GM19397 (cell line): ENCODE results near the gene CHRNA7.

Experiments used
- ATAC-seq: cut with Tn5 transposase; IDR thresholded peaks from one replicate; pipeline ENCODE4 v1.9.1; 2021; ENCODE audit warnings: mild to moderate bottlenecking, moderate library complexity; ENCODE audit not compliant: unreplicated experiment

Gene CHRNA7

DNA sequence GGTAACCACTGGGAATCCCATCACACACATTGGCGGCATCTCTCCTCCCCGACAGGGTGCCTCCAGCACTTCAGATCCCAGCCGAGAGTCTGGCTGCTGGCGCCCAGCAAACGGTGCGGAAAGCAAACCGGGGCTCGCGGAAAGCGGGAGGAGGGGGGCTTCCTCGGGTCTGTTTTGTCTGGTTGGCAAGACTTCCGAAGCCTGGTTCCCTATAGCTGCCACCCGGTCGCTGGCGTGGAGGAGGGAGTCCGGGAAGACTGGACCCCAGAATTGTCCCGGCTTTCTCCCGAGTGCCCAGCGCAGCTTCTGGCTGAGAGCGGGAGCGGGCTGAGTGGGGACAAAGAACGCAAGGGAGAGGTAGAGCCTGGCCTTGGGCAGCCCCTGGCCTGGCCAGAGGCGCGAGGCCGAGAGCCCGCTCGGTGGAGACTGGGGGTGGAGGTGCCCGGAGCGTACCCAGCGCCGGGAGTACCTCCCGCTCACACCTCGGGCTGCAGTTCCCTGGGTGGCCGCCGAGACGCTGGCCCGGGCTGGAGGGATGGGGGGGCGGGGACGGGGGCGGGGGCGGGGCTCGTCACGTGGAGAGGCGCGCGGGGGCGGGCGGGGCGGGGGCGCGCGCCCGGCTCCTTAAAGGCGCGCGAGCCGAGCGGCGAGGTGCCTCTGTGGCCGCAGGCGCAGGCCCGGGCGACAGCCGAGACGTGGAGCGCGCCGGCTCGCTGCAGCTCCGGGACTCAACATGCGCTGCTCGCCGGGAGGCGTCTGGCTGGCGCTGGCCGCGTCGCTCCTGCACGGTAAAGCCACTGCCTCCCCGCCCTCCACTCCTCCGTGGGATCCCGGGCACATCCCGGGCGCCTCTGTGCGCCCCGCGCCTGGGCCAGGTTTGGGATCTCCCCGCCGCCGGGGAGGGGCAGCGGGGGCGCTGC is at the start of gene CHRNA7:
Gene CHRNA7 (plus strand): TSS at position 654 of the 920 bp plus-strand sequence. CDS start 80 bp downstream, at position 734.
- peak; percentile 53 for ATAC-seq

DNA sequence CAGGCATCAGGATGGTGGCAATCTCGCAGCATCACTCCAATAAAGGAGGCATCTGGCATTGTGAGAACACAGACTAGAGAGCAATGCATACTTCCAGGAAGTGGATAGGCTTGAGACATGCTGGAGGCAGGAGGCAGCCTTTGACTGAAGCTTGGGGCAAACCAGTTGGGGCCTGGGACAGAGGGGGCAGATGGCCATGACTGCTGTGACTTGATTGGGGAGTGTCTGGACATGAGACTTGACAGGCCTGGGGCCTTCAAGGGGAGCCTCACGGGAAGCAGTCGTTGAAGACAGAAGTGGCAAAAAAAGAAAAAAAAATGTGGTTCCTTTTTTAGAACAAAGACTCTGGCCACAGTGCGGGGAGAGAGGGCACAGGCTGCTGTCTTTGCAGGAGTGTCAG is 44.7 kb upstream of the CHRNA7 start:
- no peak for ATAC-seq

DNA sequence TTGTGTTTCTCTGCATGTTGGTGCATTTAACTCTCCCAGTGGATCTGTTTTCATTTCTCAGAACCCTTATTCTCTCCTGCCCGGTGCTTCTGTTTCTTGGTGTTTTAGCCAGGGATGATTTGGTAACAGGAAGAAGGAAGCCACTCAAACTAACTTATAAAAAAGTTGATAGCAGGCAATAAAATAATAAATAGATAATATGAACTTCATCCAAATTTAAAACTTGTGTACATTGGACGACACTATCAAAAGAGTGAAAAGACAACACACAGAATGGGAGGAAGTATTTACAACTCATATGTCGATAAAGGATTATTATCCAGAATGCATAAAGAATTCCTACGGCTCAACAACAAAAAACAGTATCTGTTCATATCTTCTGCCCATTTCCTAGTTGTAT is 37.3 kb upstream of the CHRNA7 start:
- ATAC-seq, result no peak

DNA sequence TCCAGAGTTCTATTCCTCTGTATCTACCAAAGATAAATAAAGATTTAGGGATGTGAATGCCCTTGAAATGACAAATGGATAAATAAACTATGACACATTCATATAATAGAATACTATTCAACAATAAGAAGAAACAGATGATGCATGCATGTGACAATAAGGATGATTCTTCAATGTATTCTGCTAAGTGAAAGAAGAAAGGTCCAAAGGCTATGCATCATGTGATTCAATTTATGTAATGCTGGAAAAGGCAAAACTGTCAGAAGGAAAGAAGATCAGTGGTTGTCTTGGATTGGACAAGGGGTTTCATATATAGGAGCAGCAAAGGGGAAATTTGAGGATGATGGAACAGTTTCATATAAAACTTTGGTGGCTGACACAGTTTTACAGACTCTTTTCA is 32.6 kb upstream of the CHRNA7 start:
- no peak for ATAC-seq

DNA sequence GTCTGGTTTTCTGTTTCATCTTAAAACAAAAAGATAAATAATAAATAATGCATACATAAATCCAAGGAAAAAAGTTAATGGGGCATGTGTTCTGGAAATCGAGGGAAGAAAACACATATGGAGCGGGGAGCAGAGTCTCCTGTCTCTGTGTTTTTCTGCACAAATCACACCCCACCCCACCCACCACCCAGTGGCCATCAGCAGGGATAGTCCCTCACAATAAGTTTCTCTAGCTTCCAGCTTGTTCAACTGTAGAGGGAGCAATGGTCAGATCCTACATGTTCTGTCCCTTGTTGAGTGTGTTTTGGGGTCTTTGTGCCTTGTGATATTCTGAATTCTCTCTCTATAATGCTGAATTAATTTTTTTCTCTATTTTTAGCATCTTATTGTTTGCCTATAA is 26.8 kb upstream of the CHRNA7 start:
- no peak for ATAC-seq

DNA sequence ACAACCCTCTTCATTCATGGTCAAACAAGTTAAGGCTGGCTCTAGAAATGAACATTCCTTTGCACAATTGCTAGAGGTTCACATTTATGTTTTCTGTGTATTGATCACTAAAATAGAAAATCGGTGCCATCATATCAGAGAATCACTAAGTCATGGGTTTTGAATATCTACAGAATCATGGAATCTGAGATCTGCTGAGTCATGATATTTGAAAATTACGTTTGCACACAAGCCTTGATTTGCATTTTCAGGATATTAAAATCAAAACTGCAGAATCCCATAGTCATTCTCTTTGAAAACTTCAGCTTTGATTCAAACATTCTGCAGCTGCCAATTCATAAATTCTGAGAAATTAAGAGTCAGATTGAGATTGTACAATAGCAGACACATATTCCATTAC is 26.1 kb upstream of the CHRNA7 start:
- no peak for ATAC-seq

DNA sequence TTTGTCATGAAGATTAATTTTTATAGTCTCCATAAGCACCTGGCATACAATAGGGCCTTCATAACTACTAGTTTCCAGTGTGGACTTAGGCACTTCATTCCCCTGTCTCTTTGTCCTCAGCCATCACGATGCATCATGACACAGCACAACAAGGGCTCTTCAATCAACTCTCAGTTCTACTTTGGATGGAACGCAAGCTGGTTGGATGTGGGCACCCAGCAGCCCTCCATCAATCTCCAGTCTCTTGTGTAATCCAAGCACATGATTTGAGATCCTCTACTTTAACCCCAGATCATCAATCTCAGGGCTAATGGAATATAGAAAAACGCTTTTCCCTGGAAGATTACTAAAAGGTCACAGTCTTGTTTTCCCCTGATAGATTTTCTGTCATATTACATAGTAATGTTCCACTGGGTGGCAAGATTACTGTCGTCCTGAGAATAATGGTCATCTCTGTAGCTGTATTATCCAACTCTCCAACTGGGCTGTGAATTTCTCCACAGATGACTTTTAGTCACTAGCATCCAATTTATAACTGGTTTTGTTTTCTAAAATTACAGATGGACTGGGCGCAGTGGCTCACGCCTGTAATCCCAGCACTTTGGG is 22.9 kb upstream of the CHRNA7 start:
- no peak for ATAC-seq

DNA sequence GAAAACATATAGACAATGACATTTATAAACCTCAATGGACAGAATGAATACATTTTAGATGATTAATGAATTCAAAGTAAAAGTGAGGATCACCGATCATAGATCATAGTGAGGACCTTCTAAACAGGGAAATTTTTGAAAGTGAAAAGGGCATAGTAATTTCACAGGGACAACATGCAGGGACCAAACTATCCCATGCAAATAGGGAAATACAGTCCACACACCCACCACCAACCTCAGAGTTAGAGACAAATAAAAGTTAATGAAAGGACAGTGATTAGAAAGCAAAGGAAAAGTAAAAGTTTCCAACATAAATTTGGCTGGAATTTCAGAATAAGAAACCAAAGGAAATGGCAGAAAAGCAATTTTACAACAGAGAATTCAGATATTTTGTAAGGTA is 15.4 kb upstream of the CHRNA7 start:
- no peak for ATAC-seq

DNA sequence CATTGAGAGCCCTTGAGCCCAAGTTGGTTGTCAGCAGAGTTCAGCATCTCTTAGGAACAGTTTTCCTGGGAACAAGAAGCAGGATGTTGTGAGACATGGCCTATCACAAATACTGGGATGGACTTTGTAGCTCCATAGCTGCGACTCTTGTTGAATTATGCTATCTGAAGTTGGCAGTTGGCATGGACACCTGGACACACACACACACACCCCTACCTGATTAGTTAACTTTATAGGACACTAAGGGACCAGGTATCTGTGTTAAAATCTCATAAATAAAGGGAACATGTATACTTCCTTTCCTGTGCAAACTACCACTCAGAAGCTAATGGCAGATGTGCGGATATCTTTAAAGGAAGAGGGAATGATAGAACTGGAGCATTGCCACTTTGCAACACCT is 10.2 kb upstream of the CHRNA7 start:
- ATAC-seq, result no peak

DNA sequence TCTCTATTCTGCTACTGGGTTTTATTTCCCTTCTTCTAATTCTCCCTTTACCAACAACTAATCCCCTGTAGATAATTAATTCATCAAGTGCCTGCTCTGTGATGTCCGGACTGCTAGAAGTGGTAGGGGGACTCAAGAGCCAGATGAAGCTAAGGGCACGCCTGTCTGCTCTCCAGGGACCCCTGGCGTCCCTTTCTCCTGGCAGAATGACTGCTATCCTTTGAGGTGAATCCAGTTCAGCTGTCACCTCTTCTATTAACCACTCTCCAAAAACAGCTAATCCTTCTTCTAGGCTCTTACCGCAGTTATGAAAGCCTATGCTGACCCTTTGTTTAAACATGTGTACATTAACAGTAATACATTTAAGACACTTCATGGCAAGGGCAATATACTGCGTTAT is 1.4 kb upstream of the CHRNA7 start:
- ATAC-seq, result no peak

DNA sequence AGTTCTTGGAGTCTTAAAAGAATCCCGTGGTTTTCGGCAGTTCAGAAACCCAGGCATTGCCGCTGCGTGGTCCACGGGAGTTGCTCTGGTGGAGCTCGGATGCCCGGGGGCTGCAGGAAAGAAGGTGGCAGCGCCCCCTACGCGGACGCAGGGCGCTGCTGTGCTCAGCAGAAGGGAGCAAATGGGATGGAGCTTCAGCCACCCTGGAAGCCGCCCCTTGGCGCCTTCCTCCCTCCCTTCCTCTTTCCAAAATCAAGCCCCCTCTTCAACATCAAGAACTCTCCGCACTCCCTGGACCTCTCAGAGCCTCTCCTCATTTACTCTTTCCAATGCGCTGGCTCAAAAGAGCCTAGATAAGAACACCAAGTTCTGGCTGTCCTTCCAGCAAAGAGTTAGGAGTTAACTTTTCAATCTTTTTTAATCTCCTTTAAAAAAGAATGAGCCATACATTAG is 880 bp upstream of the CHRNA7 start:
- no peak for ATAC-seq

DNA sequence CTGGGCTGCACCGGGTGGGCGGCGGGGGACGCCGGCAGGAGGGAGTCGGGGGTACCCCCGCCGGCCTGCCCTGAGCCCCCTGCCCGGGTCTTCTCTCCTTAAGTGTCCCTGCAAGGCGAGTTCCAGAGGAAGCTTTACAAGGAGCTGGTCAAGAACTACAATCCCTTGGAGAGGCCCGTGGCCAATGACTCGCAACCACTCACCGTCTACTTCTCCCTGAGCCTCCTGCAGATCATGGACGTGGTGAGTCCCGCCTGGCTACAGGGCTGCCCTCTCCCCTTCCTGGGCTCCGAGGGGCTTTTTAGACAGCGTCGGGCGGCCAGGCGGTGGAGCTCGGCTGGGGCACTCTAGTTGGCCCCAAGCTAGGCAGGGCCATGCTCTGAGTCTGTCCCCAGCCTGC is 480 bp downstream of the CHRNA7 start:
- peak; percentile 19 for ATAC-seq

DNA sequence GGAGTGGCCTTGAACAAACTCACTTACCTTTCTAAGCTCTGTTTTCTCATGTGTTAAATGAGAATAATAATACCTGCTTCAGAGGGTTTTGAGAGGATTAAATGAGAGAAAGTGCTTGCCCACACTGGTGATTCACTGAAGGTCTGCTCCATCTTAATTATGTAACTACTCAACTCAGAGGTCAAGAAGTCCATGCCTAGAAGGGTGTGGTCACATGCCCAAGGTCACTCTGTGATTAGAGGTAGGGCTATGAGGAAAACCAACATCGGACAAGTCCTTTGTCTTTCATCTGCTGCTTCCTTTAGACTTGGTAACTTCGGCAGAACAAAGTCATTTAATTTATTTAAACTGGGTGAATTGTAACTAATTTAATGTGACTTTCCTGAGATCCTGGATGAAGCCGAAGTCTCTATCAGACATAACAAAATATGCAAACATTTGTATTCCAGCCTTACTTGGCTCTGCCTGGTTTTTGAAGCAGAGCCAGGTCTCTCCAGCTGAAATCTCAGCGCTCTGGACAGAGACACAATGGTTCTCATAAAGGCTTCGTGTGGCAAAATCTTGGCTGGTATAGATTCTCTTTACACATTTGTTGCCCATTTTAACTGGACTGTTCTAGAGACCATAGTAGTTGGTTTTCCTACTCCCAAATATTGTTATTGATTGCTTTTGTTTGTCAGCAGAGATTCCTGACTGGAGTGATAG is 3.0 kb downstream of the CHRNA7 start:
- no peak for ATAC-seq

DNA sequence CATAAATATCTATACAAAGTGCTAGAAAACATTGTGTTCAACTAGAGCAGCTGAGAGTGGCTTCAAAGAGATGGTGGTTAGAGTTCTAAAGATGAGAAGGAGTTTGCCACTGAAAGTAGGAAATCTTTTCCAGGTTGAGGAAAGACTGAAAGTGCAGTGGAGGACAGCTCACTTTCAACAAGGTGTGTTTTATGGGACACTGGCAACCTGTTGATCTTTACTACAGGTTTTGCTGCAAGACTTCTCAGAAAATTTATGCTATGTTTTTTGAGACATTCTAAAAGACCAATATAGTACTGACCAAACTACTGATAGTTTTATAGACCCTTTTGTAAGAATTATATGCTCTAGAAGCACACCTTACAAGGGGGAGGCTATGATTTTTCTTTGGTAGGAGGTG is 3.8 kb downstream of the CHRNA7 start:
- ATAC-seq, result no peak

DNA sequence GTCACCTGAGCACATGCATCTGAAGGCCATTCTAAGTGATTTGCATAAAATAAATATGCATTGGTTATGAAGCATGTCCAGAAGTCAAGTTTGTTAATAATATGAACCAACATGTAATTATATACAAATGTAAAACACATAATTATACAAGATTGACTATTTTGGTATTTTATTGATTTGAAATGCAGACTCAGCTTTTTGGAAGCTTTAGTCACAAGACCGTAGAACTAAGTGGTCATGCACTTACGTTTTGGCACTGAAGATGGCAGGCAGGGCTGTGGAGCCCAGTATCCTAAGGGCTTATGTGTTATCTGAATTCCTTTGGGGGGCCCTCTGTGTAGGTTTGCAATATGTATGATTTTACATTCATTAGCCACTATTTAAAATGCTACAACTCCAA is 5.0 kb downstream of the CHRNA7 start:
- no peak for ATAC-seq

DNA sequence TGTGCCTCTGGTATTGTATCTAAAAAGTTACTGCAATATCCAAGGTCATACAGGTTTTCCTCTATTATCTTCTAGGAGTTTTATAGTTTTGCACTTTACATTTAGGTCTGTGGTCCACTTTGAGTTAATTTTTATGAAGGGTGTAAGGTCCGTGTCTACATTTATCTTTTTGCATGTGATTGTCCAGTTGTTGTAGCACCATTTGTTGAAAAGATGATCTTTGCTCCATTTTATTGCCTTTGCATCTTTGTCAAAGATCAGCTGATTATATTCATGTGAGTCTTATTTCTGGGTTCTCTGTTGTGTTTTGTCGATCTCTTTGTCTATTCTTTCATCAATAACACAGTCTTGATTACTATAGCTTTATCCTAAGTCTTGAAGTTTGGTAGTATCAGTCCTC is 6.7 kb downstream of the CHRNA7 start:
- no peak for ATAC-seq

DNA sequence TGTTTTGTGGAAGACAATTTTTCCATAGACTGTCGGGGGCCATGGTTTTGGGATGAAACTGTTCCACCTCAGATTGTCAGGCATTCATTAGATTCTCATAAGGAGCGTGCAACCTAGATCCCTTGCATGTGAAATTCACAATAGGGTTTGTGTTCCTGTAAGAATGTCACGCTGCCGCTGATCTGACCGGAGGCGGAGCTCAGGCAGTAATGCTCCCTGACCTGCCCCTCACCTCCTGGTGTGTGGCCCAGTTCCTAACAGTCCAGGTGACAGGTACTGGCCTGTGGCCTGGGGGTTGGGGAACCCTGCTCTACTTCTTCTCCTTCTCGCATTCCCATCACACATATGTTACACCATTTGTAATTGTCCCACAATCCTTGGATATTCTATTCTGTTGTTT is 11.0 kb downstream of the CHRNA7 start:
- no peak for ATAC-seq

DNA sequence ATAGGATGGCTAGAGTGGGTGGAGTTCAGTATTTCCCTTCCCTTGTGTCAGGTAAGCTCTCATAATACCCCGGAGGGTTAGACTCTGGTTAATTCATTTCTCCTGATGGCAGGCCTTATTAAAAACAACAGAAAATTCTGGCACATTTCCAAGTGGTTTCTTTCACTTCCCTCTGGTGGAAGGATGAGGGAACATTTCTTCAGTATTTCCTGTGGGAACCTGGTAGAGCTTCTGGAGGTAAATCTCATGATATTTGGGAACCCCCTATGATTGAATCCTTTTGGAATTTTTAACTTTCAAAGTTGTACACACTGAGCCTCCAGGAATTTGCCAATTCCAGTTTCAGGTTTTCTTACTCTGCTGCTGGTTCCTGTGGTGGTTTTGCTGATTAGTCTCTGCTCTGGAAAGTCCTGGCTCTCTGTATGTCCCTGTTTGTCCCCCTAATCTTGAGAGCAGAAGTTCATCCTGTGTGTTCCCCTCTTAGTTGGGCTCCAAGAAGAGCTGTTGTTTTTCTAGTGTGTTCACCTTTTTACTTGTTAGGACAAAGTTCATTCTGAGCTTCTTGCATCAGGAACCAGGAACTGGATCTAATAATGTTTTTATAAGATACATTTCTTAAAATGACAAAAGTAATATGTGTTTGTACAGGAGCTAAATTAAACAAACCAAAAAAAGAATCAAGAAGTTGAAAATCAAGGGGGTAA is 12.1 kb downstream of the CHRNA7 start:
- ATAC-seq, result no peak

DNA sequence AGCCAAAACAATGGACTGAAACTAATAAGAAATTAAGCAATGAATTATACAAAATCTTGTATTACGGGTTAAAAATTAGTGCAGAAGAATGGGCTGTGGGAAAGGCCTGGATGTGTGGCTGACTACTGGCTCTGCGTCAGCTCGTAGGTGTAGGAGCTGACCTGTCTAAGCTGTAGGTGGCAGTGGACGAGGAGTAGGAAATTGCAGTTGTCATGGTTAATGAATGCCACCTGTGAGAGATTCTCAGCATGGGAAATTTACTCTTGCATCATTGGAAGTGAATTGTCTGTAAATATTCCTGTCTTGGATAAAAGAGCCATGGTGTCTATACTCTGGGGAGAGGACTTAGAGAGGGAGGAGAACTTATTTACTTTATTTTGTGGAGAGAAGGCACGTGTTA is 23.4 kb downstream of the CHRNA7 start:
- no peak for ATAC-seq

DNA sequence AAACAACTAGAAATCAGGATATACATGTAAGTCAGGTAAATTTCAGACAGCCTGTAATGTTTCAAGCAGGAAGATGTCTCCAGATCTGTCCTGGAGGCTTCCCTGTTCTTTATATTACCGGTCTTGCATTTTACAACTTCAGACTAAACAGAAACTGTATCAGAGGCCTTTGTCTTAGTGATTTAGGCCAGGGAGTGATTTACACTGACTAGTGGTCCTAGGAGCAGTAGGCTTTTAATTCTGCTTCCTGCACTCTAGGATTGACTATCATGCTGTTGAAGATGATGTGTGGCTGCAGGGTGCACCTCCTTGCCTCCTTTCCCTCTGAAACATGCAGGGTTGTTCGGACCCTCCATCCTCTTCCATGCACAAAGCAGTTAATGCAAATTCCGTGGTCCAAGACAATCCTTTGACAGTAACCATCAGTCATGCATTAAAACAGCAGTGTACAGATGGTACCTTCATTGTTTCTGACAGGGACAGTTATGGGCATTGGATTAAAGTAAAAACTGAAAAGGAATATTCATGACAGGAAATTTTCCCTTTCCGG is 27.6 kb downstream of the CHRNA7 start:
- ATAC-seq, result no peak

DNA sequence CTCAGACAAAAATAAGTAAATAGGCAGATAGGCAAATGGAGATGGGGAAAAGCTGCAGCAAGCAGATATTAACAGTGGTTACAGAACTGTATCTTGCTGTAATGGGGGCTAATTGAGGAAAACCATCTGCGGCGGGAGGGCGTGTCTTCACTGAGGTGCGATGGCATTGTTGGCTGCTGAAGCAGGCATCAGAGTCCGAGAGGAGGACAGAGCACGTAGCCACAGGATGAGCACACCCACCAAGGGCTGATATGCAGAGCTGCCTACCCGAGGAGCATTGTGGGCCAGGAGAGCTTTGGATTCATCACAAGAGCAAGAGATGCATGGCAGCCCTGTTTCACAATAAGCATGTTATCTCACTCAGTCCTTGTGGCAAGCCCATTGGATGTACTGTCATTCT is 30.4 kb downstream of the CHRNA7 start:
- no peak for ATAC-seq
